OCI-LY3 (cell line): ENCODE data around the gene NPEPPS.

ENCODE experiments used
- H2AFZ ChIP-seq: fragments of 200-600, 300-600 bp; shearing (Covaris generic); 2 replicates; pipeline ENCODE4 v1.6.0; 2014; ENCODE audit warnings: antibody characterized with exemption, low read depth, low read length
- H3K27ac ChIP-seq: fragments of 200-600, 300-600 bp; sonication (generic); 2 replicates; pipeline ENCODE4 v1.5.1; 2014; ENCODE audit warnings: mild to moderate bottlenecking, low read length, moderate library complexity, mixed read lengths
- H3K27me3 ChIP-seq: fragments of 200-600, 300-600 bp; sonication (generic); 2 replicates; pipeline ENCODE4 v1.6.1; 2014; ENCODE audit warnings: low read depth, low read length, mixed read lengths
- H3K36me3 ChIP-seq: fragments of 200-600, 300-600 bp; sonication (generic); replicated peaks from 2 replicates; pipeline ENCODE3; 2014; ENCODE audit warnings: low read depth, low read length, mixed read lengths
- H3K4me1 ChIP-seq: fragments of 300-600, 200-600 bp; sonication (generic); 2 replicates; pipeline ENCODE4 v1.6.1; 2014; ENCODE audit warnings: low read length, mixed read lengths
- H3K4me2 ChIP-seq: fragments of 200-600, 300-600 bp; sonication (generic); 2 replicates; pipeline ENCODE4 v1.6.1; 2014; ENCODE audit warnings: low read length, mixed read lengths
- H3K4me3 ChIP-seq: fragments of 300-600, 200-600 bp; sonication (generic); 2 replicates; pipeline ENCODE4 v1.5.1; 2014; ENCODE audit warnings: antibody characterized with exemption, mild to moderate bottlenecking, low read length, moderate library complexity
- H3K79me2 ChIP-seq: fragments of 300-600, 200-600 bp; shearing (Covaris generic); 2 replicates; pipeline ENCODE4 v1.6.1; 2014; ENCODE audit warnings: mild to moderate bottlenecking, low read length, mixed read lengths
- H3K9ac ChIP-seq: fragments of 300-600, 200-600 bp; shearing (Covaris generic); 2 replicates; pipeline ENCODE4 v1.6.0; 2014; ENCODE audit warnings: mild to moderate bottlenecking, low read length, moderate library complexity
- H3K9me3 ChIP-seq: fragments of 200-600, 300-600 bp; shearing (Covaris generic); 2 replicates; pipeline ENCODE4 v1.6.1; 2014; ENCODE audit warnings: low read length, mixed read lengths; ENCODE audit not compliant: insufficient read depth
- H4K20me1 ChIP-seq: fragments of 200-600, 300-600 bp; sonication (generic); 2 replicates; pipeline ENCODE4 v1.6.1; 2016; ENCODE audit warnings: low read length, mixed read lengths; ENCODE audit not compliant: insufficient read depth
- EZH2phosphoT487 ChIP-seq: fragments of 200-600 bp; shearing (Covaris generic); IDR thresholded peaks from 2 replicates; pipeline ENCODE4 v1.6.1; 2018; ENCODE audit warnings: antibody characterized with exemption, mixed run types, low read depth
- TF ChIP-seq, protein P1 (sequence below): fragments of 200-600, 300-600 bp; sonication (generic); IDR thresholded peaks from 2 replicates; pipeline ENCODE4 v1.5.1; 2014; ENCODE audit warnings: antibody characterized with exemption, low read length, low read depth

Gene NPEPPS

DNA sequence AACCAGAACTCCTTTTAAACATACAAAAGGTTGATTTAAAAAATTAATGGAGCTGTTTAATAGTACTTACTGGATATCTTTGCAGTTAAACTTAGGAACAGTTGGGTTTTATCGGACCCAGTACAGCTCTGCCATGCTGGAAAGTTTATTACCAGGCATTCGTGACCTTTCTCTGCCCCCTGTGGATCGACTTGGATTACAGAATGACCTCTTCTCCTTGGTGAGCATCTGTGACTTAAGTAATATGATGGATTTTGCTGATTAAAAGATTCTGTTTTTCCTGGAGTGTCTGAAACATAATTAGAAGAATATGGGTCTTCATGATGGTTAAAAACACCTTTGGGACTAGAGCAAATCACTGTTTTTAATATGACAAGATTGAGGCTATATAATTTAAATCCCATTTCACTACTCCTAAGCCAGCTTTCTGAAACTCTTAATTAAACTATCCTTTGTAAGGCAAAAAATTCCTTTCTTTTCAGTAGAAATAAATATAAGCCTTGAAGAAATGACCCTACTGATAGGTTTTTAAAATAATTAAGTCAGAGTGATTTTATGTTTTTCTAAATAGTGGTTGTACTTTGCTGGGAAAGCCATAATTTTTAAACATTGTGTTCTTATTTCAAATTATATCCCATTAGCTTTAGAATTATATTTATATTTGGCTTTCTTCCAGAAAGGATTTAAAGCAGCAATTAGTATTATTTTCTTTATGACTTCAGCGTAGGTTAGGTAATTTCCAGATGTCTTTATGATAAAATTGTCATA lies 73.1 kb downstream of the NPEPPS start:
- Histone ChIP-seq H3K4me2 (no peak overlapping the region), H3K27ac (no peak overlapping the region)

DNA sequence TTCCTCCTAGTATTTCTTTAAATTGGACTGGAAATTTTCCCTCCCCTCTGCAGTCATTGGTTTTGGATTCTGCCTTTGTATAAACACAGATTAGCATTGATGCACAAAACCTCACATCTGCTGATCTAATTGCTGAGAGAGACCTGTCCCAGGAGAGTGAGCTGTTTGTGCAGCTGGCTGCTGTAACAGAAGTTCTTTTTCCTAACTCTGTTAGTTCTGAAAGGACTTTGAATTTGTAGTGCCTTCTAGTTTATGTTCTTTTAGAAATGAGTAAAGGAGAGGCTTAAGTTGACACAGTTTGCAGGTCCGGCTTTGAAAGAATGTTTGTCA lies 73.7 kb downstream of the NPEPPS start:
- H3K36me3 ChIP-seq, result peaks cover 37% of the 10 kb centered on the region
- H3K4me2 ChIP-seq, result no peak overlapping the region
- H3K27ac ChIP-seq, result no peak overlapping the region

More for the DNA sequence above, 73.1 kb downstream of the NPEPPS start:
- Histone ChIP-seq H3K27me3 (no peaks in the 10 kb centered on the region), H3K36me3 (peaks cover 34% of the 10 kb centered on the region), H2AFZ (no peak overlapping the region), H3K4me3 (no peak overlapping the region), H3K9ac (no peak overlapping the region), H3K9me3 (no peaks in the 10 kb centered on the region), H4K20me1 (no peaks in the 10 kb centered on the region), H3K4me1 (no peaks in the 10 kb centered on the region), H3K79me2 (no peaks in the 10 kb centered on the region)
- TF ChIP-seq, protein P1, sequence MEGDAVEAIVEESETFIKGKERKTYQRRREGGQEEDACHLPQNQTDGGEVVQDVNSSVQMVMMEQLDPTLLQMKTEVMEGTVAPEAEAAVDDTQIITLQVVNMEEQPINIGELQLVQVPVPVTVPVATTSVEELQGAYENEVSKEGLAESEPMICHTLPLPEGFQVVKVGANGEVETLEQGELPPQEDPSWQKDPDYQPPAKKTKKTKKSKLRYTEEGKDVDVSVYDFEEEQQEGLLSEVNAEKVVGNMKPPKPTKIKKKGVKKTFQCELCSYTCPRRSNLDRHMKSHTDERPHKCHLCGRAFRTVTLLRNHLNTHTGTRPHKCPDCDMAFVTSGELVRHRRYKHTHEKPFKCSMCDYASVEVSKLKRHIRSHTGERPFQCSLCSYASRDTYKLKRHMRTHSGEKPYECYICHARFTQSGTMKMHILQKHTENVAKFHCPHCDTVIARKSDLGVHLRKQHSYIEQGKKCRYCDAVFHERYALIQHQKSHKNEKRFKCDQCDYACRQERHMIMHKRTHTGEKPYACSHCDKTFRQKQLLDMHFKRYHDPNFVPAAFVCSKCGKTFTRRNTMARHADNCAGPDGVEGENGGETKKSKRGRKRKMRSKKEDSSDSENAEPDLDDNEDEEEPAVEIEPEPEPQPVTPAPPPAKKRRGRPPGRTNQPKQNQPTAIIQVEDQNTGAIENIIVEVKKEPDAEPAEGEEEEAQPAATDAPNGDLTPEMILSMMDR, result no peak
- TF ChIP-seq EZH2phosphoT487, result no peak

GRCh38 chr17:47605011-47605410 lies 74.1 kb downstream of the NPEPPS start:
- Histone ChIP-seq H2AFZ (no peak overlapping the region), H3K79me2 (no peaks in the 10 kb centered on the region), H3K27me3 (no peaks in the 10 kb centered on the region), H3K4me2 (no peak overlapping the region), H3K9ac (no peak overlapping the region), H3K27ac (no peak overlapping the region), H3K36me3 (peaks cover 40% of the 10 kb centered on the region), H3K4me3 (no peak overlapping the region), H4K20me1 (no peaks in the 10 kb centered on the region), H3K4me1 (no peaks in the 10 kb centered on the region), H3K9me3 (no peaks in the 10 kb centered on the region)
- TF ChIP-seq, protein P1, result no peak
- TF ChIP-seq EZH2phosphoT487, result no peak

More for the DNA sequence above, 73.7 kb downstream of the NPEPPS start:
- Histone ChIP-seq H3K4me1 (no peaks in the 10 kb centered on the region), H3K9ac (no peak overlapping the region), H2AFZ (no peak overlapping the region), H3K9me3 (no peaks in the 10 kb centered on the region), H3K79me2 (no peaks in the 10 kb centered on the region), H3K4me3 (no peak overlapping the region), H4K20me1 (no peaks in the 10 kb centered on the region), H3K27me3 (no peaks in the 10 kb centered on the region)
- TF ChIP-seq EZH2phosphoT487, result no peak
- TF ChIP-seq, protein P1, result no peak

DNA sequence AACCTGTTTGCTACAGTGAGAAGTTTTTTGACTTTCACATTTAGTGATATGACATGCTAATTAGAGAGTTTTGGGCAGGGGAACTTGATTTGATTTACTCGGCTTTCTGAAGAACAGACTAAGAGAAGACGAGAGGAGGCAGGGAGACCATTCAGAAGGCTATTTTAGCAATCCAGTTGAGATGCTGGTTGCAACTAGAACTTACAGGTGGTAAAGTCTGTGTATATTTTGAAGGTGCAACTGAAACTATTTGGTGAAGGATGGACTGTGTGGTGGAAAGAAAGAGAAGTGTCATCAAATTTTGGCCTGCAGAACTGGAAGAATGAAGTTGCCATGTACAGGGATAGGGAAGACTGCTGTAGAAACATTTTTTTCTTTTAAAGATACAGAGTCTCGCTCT lies 76.6 kb downstream of the NPEPPS start:
- no peak for TF ChIP-seq EZH2phosphoT487
- TF ChIP-seq, protein P1, result no peak
- Histone ChIP-seq H3K27me3 (no peaks in the 10 kb centered on the region), H3K27ac (no peak overlapping the region), H3K4me3 (no peak overlapping the region), H3K4me2 (no peak overlapping the region), H4K20me1 (no peaks in the 10 kb centered on the region), H3K9me3 (no peaks in the 10 kb centered on the region), H3K4me1 (no peaks in the 10 kb centered on the region), H3K79me2 (no peaks in the 10 kb centered on the region), H2AFZ (no peak overlapping the region), H3K36me3 (peaks cover 32% of the 10 kb centered on the region), H3K9ac (no peak overlapping the region)
